Measurements from ENCODE around the gene BLVRA.
A peak's percentile ranks its signal among the peaks of the same experiment; 100 is the strongest.

GRCh38 chr7:43721193-43721806, 37.2 kb upstream of the BLVRA start:
- TF ChIP-seq, protein P1, sequence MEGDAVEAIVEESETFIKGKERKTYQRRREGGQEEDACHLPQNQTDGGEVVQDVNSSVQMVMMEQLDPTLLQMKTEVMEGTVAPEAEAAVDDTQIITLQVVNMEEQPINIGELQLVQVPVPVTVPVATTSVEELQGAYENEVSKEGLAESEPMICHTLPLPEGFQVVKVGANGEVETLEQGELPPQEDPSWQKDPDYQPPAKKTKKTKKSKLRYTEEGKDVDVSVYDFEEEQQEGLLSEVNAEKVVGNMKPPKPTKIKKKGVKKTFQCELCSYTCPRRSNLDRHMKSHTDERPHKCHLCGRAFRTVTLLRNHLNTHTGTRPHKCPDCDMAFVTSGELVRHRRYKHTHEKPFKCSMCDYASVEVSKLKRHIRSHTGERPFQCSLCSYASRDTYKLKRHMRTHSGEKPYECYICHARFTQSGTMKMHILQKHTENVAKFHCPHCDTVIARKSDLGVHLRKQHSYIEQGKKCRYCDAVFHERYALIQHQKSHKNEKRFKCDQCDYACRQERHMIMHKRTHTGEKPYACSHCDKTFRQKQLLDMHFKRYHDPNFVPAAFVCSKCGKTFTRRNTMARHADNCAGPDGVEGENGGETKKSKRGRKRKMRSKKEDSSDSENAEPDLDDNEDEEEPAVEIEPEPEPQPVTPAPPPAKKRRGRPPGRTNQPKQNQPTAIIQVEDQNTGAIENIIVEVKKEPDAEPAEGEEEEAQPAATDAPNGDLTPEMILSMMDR (IDR thresholded peaks at IDR 0.05): peak; percentile 65 to 74 (median 70)
- TF ChIP-seq POLR2A (IDR thresholded peaks at IDR 0.05; ENCODE audit: low read depth): no peak
- no peak for TF ChIP-seq EP300 (IDR thresholded peaks at IDR 0.05)
- TF ChIP-seq POLR2AphosphoS5 (IDR thresholded peaks at IDR 0.05): no peak
